ENCODE measurements around the gene NSD2.

DNA sequence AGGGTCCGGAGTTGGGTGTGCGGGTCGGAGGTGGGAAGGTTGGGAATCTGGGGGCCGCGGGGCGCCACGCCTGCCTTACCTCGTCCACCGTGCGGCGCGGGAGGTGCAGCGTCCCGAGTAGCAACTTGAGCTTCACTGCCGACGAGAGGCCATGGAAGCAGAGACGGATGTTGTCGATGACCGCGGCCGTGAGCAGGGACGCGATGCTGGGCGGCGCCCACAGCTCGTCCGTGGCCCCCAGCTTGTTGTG lies 137.4 kb downstream of the NSD2 start:
- TF ChIP-seq, protein P1, sequence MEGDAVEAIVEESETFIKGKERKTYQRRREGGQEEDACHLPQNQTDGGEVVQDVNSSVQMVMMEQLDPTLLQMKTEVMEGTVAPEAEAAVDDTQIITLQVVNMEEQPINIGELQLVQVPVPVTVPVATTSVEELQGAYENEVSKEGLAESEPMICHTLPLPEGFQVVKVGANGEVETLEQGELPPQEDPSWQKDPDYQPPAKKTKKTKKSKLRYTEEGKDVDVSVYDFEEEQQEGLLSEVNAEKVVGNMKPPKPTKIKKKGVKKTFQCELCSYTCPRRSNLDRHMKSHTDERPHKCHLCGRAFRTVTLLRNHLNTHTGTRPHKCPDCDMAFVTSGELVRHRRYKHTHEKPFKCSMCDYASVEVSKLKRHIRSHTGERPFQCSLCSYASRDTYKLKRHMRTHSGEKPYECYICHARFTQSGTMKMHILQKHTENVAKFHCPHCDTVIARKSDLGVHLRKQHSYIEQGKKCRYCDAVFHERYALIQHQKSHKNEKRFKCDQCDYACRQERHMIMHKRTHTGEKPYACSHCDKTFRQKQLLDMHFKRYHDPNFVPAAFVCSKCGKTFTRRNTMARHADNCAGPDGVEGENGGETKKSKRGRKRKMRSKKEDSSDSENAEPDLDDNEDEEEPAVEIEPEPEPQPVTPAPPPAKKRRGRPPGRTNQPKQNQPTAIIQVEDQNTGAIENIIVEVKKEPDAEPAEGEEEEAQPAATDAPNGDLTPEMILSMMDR (conservative IDR thresholded peaks at IDR 0.05 in 1 of 2, IDR thresholded peaks at IDR 0.05 in 1 of 2; ENCODE audit: low read depth in 1 of 2, low read length in 2 of 2), result no peak
- TF ChIP-seq EZH2 (IDR thresholded peaks at IDR 0.05; ENCODE audit: low read length, missing control alignments), result no peak

Data from fibroblast of lung (primary cell).